ENCODE data around the gene PRKAB1. TPM values are rescaled to one million over a fixed set of nuclear protein-coding genes. Genes with fewer than 3 reads are reported as not detected.
A peak's percentile ranks its signal among the peaks of the same experiment; 100 is the strongest.

The PRKAB1 gene
- total RNA-seq, 1 experiment from 2014 or later, result 37.3 TPM

GRCh38 chr12:119683413-119683812 is 15.5 kb downstream of the PRKAB1 start:
- Mint-ChIP-seq H3K9me3 (ENCODE audit: unreplicated experiment) (no peaks in the 10 kb centered on the region), H3K4me3 (ENCODE audit: unreplicated experiment) (no peak overlapping the region), H3K4me1 (ENCODE audit: low read depth, unreplicated experiment) (no peaks in the 10 kb centered on the region), H3K27ac (ENCODE audit: unreplicated experiment) (peak overlapping the region; percentile 10), H3K27me3 (ENCODE audit: insufficient read depth, unreplicated experiment) (no peaks in the 10 kb centered on the region), H3K36me3 (ENCODE audit: insufficient read depth, unreplicated experiment) (peaks cover 38% of the 10 kb centered on the region)
- Histone ChIP-seq H3K27me3 (replicated peaks; ENCODE audit: control insufficient read depth, insufficient read depth, low read length) (no peaks in the 10 kb centered on the region), H3K9me3 (no peaks in the 10 kb centered on the region), H3K36me3 (ENCODE audit: control insufficient read depth, insufficient read depth, low read length) (peaks cover 2% of the 10 kb centered on the region; the same call in 1 of the 2 replicates), H3K4me1 (peaks cover 25% of the 10 kb centered on the region), H3K4me3 (ENCODE audit: low read depth, low read length) (no peak overlapping the region)
- intact Hi-C loops (cut with micrococcal nuclease; ENCODE audit: unreplicated experiment), result no loop called here
- ChIA-PET CTCF (interaction anchor here (0.6 to 1.2 kb wide), 2 partner anchors 12 to 16 kb away, joined by 3 read pairs; no protein-coding TSS in a partner anchor), POLR2A (interaction anchor here (0.5 kb wide), 1 partner anchor 758 kb away, joined by 3 read pairs; no protein-coding TSS in a partner anchor)
- DNase-seq, result no peak
- BruUV-seq (replicated peaks), result no TSS peak
- no peak for TF ChIP-seq CTCF (IDR thresholded peaks at IDR 0.05; ENCODE audit: insufficient read depth in 1 of 2, low read depth in 1 of 2, low read length in 1 of 2, severe bottlenecking in 1 of 2, unreplicated experiment in 1 of 2)

- Histone ChIP-seq H3K4me3 (ENCODE audit: low read depth, low read length) (no peak overlapping the region), H3K4me1 (peaks cover 25% of the 10 kb centered on the region), H3K27me3 (replicated peaks; ENCODE audit: control insufficient read depth, insufficient read depth, low read length) (no peaks in the 10 kb centered on the region), H3K36me3 (ENCODE audit: control insufficient read depth, insufficient read depth, low read length) (no peaks in the 10 kb centered on the region), H3K9me3 (no peaks in the 10 kb centered on the region)
- intact Hi-C loops (cut with micrococcal nuclease; ENCODE audit: unreplicated experiment), result no loop called here
- H3K27me3 Mint-ChIP-seq (ENCODE audit: insufficient read depth, unreplicated experiment), result no peaks in the 10 kb centered on the region
- no peak overlapping the region for H3K4me3 Mint-ChIP-seq (ENCODE audit: unreplicated experiment)
- TF ChIP-seq CTCF (IDR thresholded peaks at IDR 0.05; ENCODE audit: insufficient read depth in 1 of 2, low read depth in 1 of 2, low read length in 1 of 2, severe bottlenecking in 1 of 2, unreplicated experiment in 1 of 2), result no peak
- no TSS peak for BruUV-seq (replicated peaks)
- ChIA-PET CTCF (interaction anchor here (0.6 to 1.2 kb wide), 2 partner anchors 11 to 16 kb away, joined by 3 read pairs; no protein-coding TSS in a partner anchor), POLR2A (interaction anchor here (0.5 kb wide), 1 partner anchor 758 kb away, joined by 3 read pairs; no protein-coding TSS in a partner anchor)
- peaks cover 34% of the 10 kb centered on the region for H3K36me3 Mint-ChIP-seq (ENCODE audit: insufficient read depth, unreplicated experiment)
- H3K4me1 Mint-ChIP-seq (ENCODE audit: low read depth, unreplicated experiment), result no peaks in the 10 kb centered on the region
- peak overlapping the region; percentile 10 for H3K27ac Mint-ChIP-seq (ENCODE audit: unreplicated experiment)
- peak in 1 of 2 experiments; percentile 22 for DNase-seq
- H3K9me3 Mint-ChIP-seq (ENCODE audit: unreplicated experiment), result no peaks in the 10 kb centered on the region
Observed at GRCh38 chr12:119683816-119684215, 15.9 kb downstream of the PRKAB1 start.

GRCh38 chr12:119684711-119685369 is 16.9 kb downstream of the PRKAB1 start:
- no peaks in the 10 kb centered on the region for H3K27me3 ChIP-seq (replicated peaks; ENCODE audit: control insufficient read depth, insufficient read depth, low read length)
- Mint-ChIP-seq H3K4me3 (ENCODE audit: unreplicated experiment) (no peak overlapping the region), H3K27ac (ENCODE audit: unreplicated experiment) (no peak overlapping the region), H3K9me3 (ENCODE audit: unreplicated experiment) (no peaks in the 10 kb centered on the region), H3K4me1 (ENCODE audit: low read depth, unreplicated experiment) (no peaks in the 10 kb centered on the region), H3K36me3 (ENCODE audit: insufficient read depth, unreplicated experiment) (peaks cover 28% of the 10 kb centered on the region), H3K27me3 (ENCODE audit: insufficient read depth, unreplicated experiment) (no peaks in the 10 kb centered on the region)
- TF ChIP-seq CTCF (IDR thresholded peaks at IDR 0.05; ENCODE audit: insufficient read depth in 1 of 2, low read depth in 1 of 2, low read length in 1 of 2, severe bottlenecking in 1 of 2, unreplicated experiment in 1 of 2), result no peak
- POLR2A ChIA-PET, result no interaction called here
- BruUV-seq (replicated peaks), result no TSS peak
- H3K4me3 ChIP-seq (ENCODE audit: low read depth, low read length), result no peak overlapping the region
- H3K9me3 ChIP-seq, result no peaks in the 10 kb centered on the region
- H3K36me3 ChIP-seq (ENCODE audit: control insufficient read depth, insufficient read depth, low read length), result no peaks in the 10 kb centered on the region
- intact Hi-C loops (cut with micrococcal nuclease; ENCODE audit: unreplicated experiment), result no loop called here
- peaks cover 25% of the 10 kb centered on the region for H3K4me1 ChIP-seq
- DNase-seq, result no peak
- CTCF ChIA-PET, result interaction anchor here (1.2 kb wide), 1 partner anchor 18 kb away, joined by 3 read pairs; no protein-coding TSS in a partner anchor
